CD4-positive, CD25-positive, alpha-beta regulatory T cell (primary cell): ENCODE results near the gene ACTL7B. TPM values are rescaled to one million over a fixed set of nuclear protein-coding genes. Genes with fewer than 3 reads are reported as not detected.

Experiments used
- ATAC-seq, 2 donors: fragments of 150-1000 bp; cut with Tn5 transposase; one replicate each; pipeline ENCODE4 v1.10.0; 2021; ENCODE audit warnings: low read depth in 2 of 2, moderate number of reproducible peaks in 2 of 2, moderate library complexity in 1 of 2
- DNase-seq, 3 donors: peaks; one replicate each; pipeline versions ENCODE4 v3.0.0 to v3.0.0-alpha.2; 2012 to 2022; ENCODE audit warnings: mixed read lengths in 1 of 3
- H3K27ac ChIP-seq: one replicate; pipeline ENCODE4 v1.7.0; 2013; ENCODE audit warnings: mild to moderate bottlenecking, low read length; ENCODE audit not compliant: insufficient read depth, poor library complexity, severe bottlenecking
- H3K27me3 ChIP-seq: one replicate; pipeline ENCODE4 v1.7.0; 2013; ENCODE audit warnings: low read length; ENCODE audit not compliant: control insufficient read depth, insufficient read depth
- H3K36me3 ChIP-seq: one replicate; pipeline ENCODE4 v1.7.0; 2013; ENCODE audit warnings: mild to moderate bottlenecking, low read length, moderate library complexity; ENCODE audit not compliant: control insufficient read depth, insufficient read depth
- H3K4me1 ChIP-seq: 2 replicates; pipeline ENCODE4 v1.7.0; 2013; ENCODE audit warnings: mild to moderate bottlenecking, low read length; ENCODE audit not compliant: insufficient read depth, control insufficient read depth, poor library complexity, severe bottlenecking
- H3K4me3 ChIP-seq: one replicate; pipeline ENCODE4 v1.7.0; 2013; ENCODE audit warnings: low read depth, mild to moderate bottlenecking, low read length, moderate library complexity
- H3K9me3 ChIP-seq, 2 experiments: 1 replicate in 1 of 2; 2 replicates in 1 of 2; pipeline ENCODE4 v1.7.0; 2013; ENCODE audit warnings: low read length in 2 of 2, mild to moderate bottlenecking in 1 of 2, moderate library complexity in 1 of 2; ENCODE audit not compliant: control insufficient read depth in 2 of 2
- H3K27ac Mint-ChIP-seq, 3 donors: one replicate each; pipeline ENCODE4 v1.8.0; 2020 to 2022; ENCODE audit warnings: mild to moderate bottlenecking in 3 of 3, mixed read lengths in 3 of 3, moderate library complexity in 2 of 3
- H3K27me3 Mint-ChIP-seq: one replicate; pipeline ENCODE4 v1.8.0; 2022; ENCODE audit warnings: mild to moderate bottlenecking, mixed read lengths
- H3K36me3 Mint-ChIP-seq: one replicate; pipeline ENCODE4 v1.8.0; 2020; ENCODE audit warnings: mixed read lengths
- H3K4me1 Mint-ChIP-seq, 4 donors: one replicate each; pipeline ENCODE4 v1.8.0; 2020 to 2022; ENCODE audit warnings: mixed read lengths in 4 of 4, mild to moderate bottlenecking in 1 of 4
- H3K4me3 Mint-ChIP-seq, 4 donors: one replicate each; pipeline ENCODE4 v1.8.0; 2020 to 2022; ENCODE audit warnings: mild to moderate bottlenecking in 4 of 4, mixed read lengths in 4 of 4, moderate library complexity in 3 of 4
- H3K9me3 Mint-ChIP-seq, 7 donors: one replicate each; pipeline ENCODE4 v1.8.0; 2020 to 2022; ENCODE audit warnings: mixed read lengths in 7 of 7, mild to moderate bottlenecking in 3 of 7, moderate library complexity in 2 of 7
- polyA plus RNA-seq, 4 donors: library from polyadenylated mRNA; unstranded; fragments of 300-500 nt; fragmentation: Illumina TruSeq; gene quantifications; one replicate each; pipeline ENCODE4 v1.2.3, GENCODE V29; 2021
- total RNA-seq: library from RNA; stranded (reverse); gene quantifications from one replicate; pipeline ENCODE4 v1.2.3, GENCODE V29; 2022

ACTL7B gene
- total and polyA plus RNA-seq, 5 donors from 2014 or later = 0.27 TPM; not detected in 4

DNA sequence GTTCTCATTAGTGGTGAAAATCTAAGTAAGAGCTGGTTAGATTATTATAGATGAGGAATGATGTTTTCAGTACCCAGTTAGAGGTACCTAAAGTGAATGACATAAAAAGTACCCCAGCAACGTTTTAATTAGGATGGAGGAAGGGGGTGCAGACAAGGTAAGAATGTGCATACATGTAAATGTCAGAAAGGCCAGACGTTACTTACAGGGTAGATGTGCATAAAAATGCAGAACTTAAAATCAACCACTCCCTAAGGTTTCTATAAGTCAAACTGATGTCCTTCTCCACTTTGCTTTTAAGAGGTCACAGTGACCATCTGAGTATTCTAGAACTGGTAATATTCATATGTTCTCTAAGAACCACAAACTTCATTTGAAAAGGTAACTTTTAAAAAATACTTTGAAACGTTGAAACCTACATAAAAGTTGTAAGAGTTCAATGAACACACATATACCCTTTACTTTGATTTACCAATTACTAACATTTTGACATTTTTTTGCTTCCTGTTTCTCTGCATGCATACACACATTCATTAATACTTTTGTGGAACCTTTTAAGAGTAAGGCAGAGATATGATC lies 25.0 kb upstream of the ACTL7B start:
- Histone ChIP-seq H3K4me3 (no peak overlapping the region), H3K4me1 (no peaks in the 10 kb centered on the region), H3K27me3 (no peaks in the 10 kb centered on the region), H3K36me3 (peaks cover 61% of the 10 kb centered on the region), H3K9me3 (no peaks in the 10 kb centered on the region), H3K27ac (no peak overlapping the region)
- peaks cover 0 to 1% (median 0%) of the 10 kb centered on the region in 7 donors for H3K9me3 Mint-ChIP-seq
- no peak overlapping the region for H3K4me3 Mint-ChIP-seq
- no peak for DNase-seq
- no peak for ATAC-seq
- peaks cover under 1 to 6% (median 2%) of the 10 kb centered on the region in 4 donors for H3K4me1 Mint-ChIP-seq
- no peak overlapping the region for H3K27ac Mint-ChIP-seq
- peaks cover 69% of the 10 kb centered on the region for H3K36me3 Mint-ChIP-seq
- H3K27me3 Mint-ChIP-seq = no peaks in the 10 kb centered on the region

DNA sequence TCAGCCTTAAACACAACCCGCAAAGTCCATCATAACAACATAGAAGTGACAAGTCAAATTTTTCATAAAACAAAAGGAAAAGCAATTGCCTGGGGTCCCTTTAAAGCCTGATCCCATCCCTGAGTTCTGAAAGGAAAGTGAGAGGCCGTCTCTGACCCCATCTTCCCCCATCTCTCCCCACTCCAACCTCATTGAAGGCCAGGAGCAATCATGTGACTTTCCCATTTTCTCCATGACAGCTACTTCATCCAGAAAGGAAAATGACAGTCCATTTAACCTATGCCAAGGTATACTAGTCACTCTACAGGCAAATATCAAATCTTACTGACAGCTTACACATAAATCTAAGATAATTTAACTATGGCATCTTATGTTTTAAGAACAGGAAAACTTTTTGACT lies 21.7 kb upstream of the ACTL7B start:
- no peaks in the 10 kb centered on the region for H3K27me3 ChIP-seq
- H3K4me3 ChIP-seq = no peak overlapping the region
- ATAC-seq = no peak
- peaks cover 84% of the 10 kb centered on the region for H3K36me3 ChIP-seq
- H3K27me3 Mint-ChIP-seq = no peaks in the 10 kb centered on the region
- H3K36me3 Mint-ChIP-seq = peaks cover 73% of the 10 kb centered on the region
- DNase-seq = no peak
- H3K4me1 ChIP-seq = no peaks in the 10 kb centered on the region
- H3K4me1 Mint-ChIP-seq = no peaks in the 10 kb centered on the region
- H3K27ac Mint-ChIP-seq = no peak overlapping the region
- H3K9me3 ChIP-seq = no peaks in the 10 kb centered on the region
- no peak overlapping the region for H3K4me3 Mint-ChIP-seq
- peaks cover 0 to 1% (median 0%) of the 10 kb centered on the region in 7 donors for H3K9me3 Mint-ChIP-seq
- H3K27ac ChIP-seq = no peak overlapping the region

DNA sequence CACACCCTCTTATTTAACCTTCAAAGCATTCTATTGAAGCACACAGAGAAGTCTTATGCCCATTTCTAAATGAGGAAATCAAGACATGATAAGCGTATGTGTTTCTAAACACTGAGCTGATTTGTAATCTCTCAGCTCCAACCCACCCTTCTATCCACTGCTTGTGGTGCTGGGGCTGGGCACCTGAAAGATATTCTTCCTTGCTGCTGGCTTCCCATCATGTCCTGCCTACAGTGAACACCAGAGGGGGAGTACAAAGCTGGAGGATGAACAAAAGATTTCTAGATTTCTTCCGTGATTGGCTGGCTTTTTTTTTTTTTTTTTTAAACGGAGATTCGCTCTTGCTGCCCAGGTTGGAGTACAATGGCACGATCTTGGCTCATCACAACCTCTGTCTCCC lies 20.6 kb upstream of the ACTL7B start:
- H3K4me3 ChIP-seq = no peak overlapping the region
- Mint-ChIP-seq H3K4me3 (no peak overlapping the region), H3K27ac (no peak overlapping the region), H3K9me3 (no peaks in the 10 kb centered on the region), H3K36me3 (peaks cover 76% of the 10 kb centered on the region), H3K4me1 (no peaks in the 10 kb centered on the region), H3K27me3 (no peaks in the 10 kb centered on the region)
- ATAC-seq = no peak
- no peaks in the 10 kb centered on the region for H3K9me3 ChIP-seq
- H3K36me3 ChIP-seq = peaks cover 83% of the 10 kb centered on the region
- no peak overlapping the region for H3K27ac ChIP-seq
- DNase-seq = no peak
- H3K4me1 ChIP-seq = no peaks in the 10 kb centered on the region
- H3K27me3 ChIP-seq = no peaks in the 10 kb centered on the region

DNA sequence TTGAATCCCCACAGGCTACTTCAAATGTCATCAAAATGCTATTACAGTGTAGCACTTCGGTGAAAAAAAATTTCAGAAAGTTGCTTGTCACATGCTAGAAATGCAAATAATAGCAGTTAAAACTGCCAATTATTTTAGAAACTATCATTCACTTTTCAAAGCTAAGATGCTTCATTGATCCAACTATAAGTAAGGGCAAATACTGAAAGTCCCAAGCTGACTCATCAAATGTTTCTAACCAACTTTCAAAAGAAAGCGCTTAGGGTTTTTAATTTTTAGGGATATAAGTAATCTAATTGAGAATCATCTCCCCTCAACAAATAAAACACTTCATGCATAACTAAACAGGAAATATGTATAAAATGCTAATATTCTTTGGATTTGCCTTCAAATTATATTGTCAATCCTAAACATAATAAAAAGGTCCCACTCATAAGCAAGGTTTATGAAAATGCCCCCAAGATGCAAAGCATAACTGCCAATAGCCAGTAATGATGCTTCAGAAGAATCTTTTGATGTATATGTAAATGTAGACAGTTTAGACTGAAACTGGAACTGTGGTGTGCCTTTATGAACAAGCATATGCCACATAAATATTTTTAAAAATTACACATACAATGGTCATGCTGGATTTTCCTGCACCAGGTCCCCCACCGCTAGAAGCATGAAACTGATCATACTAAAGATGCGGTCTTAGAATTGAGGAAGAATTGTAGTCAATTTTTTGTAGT lies 18.4 kb upstream of the ACTL7B start:
- H3K4me3 ChIP-seq = no peak overlapping the region
- H3K4me1 ChIP-seq = no peaks in the 10 kb centered on the region
- H3K36me3 Mint-ChIP-seq = peaks cover 76% of the 10 kb centered on the region
- DNase-seq (no peak), ATAC-seq (no peak)
- H3K9me3 ChIP-seq = no peaks in the 10 kb centered on the region
- H3K27me3 Mint-ChIP-seq = no peaks in the 10 kb centered on the region
- no peaks in the 10 kb centered on the region for H3K4me1 Mint-ChIP-seq
- no peak overlapping the region for H3K27ac ChIP-seq
- H3K27me3 ChIP-seq = no peaks in the 10 kb centered on the region
- H3K4me3 Mint-ChIP-seq = no peak overlapping the region
- peaks cover 86% of the 10 kb centered on the region for H3K36me3 ChIP-seq
- H3K27ac Mint-ChIP-seq = no peak overlapping the region
- no peaks in the 10 kb centered on the region for H3K9me3 Mint-ChIP-seq

DNA sequence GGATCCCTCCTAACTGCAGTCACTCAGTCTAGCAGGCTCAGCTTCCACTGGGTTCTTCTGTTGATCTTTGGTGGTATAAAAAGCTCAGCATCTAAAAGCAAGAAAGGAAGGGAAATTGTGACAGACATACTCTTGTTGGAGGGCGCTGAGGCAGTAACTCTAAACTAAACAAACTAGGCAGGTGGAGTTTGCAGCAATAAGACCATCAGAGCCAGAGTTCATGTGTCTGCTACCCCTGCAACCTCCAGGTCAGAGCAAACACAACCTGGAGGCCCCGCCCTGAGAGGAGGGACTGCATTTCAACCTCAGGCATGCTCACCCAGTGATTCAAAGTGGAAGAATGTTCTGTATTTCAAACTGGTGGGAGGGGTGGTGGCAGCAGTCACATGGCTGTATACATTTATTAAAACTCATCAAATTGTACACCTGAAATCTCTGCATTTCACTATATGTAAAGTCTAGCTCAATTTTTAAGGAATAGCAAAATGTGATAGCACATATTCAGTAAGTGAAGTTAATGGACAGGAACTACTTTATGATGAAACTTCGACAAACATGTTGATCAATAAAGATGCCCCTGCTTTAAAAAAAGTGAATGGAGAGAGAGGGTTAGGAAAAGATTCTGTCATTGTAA lies 13.4 kb upstream of the ACTL7B start:
- Mint-ChIP-seq H3K36me3 (peaks cover 51% of the 10 kb centered on the region), H3K9me3 (no peaks in the 10 kb centered on the region), H3K4me3 (no peak overlapping the region), H3K4me1 (peaks cover 0 to 2% (median 0%) of the 10 kb centered on the region in 4 donors), H3K27me3 (no peaks in the 10 kb centered on the region), H3K27ac (peak overlapping the region in 1 of 3 donors; percentile 29)
- peaks cover 48% of the 10 kb centered on the region for H3K36me3 ChIP-seq
- H3K4me1 ChIP-seq = no peaks in the 10 kb centered on the region
- no peaks in the 10 kb centered on the region for H3K27me3 ChIP-seq
- no peak overlapping the region for H3K4me3 ChIP-seq
- H3K9me3 ChIP-seq = no peaks in the 10 kb centered on the region
- no peak for ATAC-seq
- DNase-seq = no peak
- H3K27ac ChIP-seq = no peak overlapping the region

DNA sequence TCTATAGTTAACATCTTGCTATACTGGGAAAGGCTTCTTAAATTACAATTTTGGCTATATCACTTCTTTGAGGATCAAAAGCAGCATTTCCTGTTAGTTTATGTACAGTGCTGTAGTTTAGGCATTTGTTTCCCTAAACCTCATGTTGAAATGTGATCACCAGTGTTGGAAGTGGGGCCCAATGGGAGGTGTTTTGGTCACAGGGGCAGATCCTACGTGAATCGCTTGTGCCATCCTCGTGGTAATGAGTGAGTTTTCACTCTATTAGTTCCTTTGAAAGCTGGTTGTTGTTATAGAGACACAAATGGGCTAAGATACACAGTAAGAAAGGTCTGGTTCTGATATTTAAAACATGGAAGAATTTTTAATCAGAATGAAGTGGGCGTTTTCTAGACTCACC lies 12.0 kb upstream of the ACTL7B start:
- peaks cover 34% of the 10 kb centered on the region for H3K36me3 ChIP-seq
- no peaks in the 10 kb centered on the region for H3K4me1 ChIP-seq
- H3K27ac Mint-ChIP-seq = peak overlapping the region in 1 of 3 donors; percentile 33
- H3K9me3 ChIP-seq = no peaks in the 10 kb centered on the region
- H3K4me1 Mint-ChIP-seq = peaks cover 0 to 2% (median 0%) of the 10 kb centered on the region in 4 donors
- no peak overlapping the region for H3K27ac ChIP-seq
- DNase-seq (no peak), ATAC-seq (no peak)
- no peaks in the 10 kb centered on the region for H3K9me3 Mint-ChIP-seq
- H3K4me3 Mint-ChIP-seq = no peak overlapping the region
- H3K27me3 ChIP-seq = no peaks in the 10 kb centered on the region
- H3K4me3 ChIP-seq = no peak overlapping the region
- no peaks in the 10 kb centered on the region for H3K27me3 Mint-ChIP-seq
- peaks cover 42% of the 10 kb centered on the region for H3K36me3 Mint-ChIP-seq

DNA sequence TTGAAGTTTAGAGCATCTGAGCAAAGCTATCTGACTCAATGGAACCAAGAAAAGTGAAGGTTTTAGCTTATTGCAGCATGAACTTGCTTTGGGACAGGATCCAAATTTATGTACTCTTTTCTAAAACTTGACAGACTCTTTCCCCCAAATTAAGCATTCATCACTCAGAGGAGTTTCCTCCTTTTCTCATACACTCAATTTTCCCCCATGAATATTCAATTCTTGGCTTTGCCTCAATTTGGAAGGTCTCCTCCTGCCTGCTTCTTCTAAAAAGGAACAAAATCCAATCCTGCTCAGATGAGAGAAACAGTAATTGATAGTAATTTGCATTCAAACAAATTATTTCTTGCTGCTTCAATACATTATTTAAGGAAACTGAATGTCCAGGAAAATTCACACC lies 11.3 kb upstream of the ACTL7B start:
- H3K4me3 Mint-ChIP-seq = no peak overlapping the region
- peaks cover 32% of the 10 kb centered on the region for H3K36me3 ChIP-seq
- H3K4me1 Mint-ChIP-seq = peaks cover 0 to 2% (median 0%) of the 10 kb centered on the region in 4 donors
- DNase-seq (no peak), ATAC-seq (no peak)
- peaks cover 41% of the 10 kb centered on the region for H3K36me3 Mint-ChIP-seq
- H3K27ac ChIP-seq = no peak overlapping the region
- H3K9me3 ChIP-seq = no peaks in the 10 kb centered on the region
- H3K27ac Mint-ChIP-seq = peak overlapping the region in 1 of 3 donors; percentile 73
- peaks cover 0 to 2% (median 0%) of the 10 kb centered on the region in 7 donors for H3K9me3 Mint-ChIP-seq
- no peaks in the 10 kb centered on the region for H3K4me1 ChIP-seq
- H3K27me3 ChIP-seq = no peaks in the 10 kb centered on the region
- H3K4me3 ChIP-seq = no peak overlapping the region
- no peaks in the 10 kb centered on the region for H3K27me3 Mint-ChIP-seq
